Colonic mucosa (tissue), 4 donors: ENCODE data around the gene RALGAPA2. TPM values are rescaled to one million over a fixed set of nuclear protein-coding genes. Genes with fewer than 3 reads are reported as not detected.

Source experiments
- DNase-seq: peaks from one replicate; pipeline ENCODE4 v3.0.0-alpha.2; 2020
- H3K27ac ChIP-seq: fragments of 200-600 bp; one replicate; pipeline ENCODE4 v1.8.0; 2021
- H3K27me3 ChIP-seq: fragments of 200-600 bp; one replicate; pipeline ENCODE4 v1.8.0; 2021
- H3K36me3 ChIP-seq: fragments of 200-600 bp; one replicate; pipeline ENCODE4 v1.8.0; 2021
- H3K4me1 ChIP-seq: fragments of 200-600 bp; one replicate; pipeline ENCODE4 v1.8.0; 2021; ENCODE audit warnings: mild to moderate bottlenecking
- H3K4me3 ChIP-seq: fragments of 200-600 bp; one replicate; pipeline ENCODE4 v1.8.0; 2021
- H3K9ac ChIP-seq, 2 donors: one replicate each; pipeline ENCODE4 v1.7.0; 2013; ENCODE audit warnings: control low read depth in 2 of 2, low read depth in 2 of 2, low read length in 2 of 2
- H3K9me3 ChIP-seq: fragments of 200-600 bp; one replicate; pipeline ENCODE4 v1.8.0; 2021
- CTCF ChIP-seq: fragments of 200-600 bp; IDR thresholded peaks from one replicate; pipeline ENCODE4 v1.8.0; 2022; ENCODE audit warnings: antibody characterized with exemption, mild to moderate bottlenecking
- intact Hi-C: fragments of 100-400 bp; cut with DNase I; formaldehyde crosslinking; loops from one replicate; pipeline ENCODE4 v1.14.1; 2022
- total RNA-seq, 2 donors: library from RNA; stranded (reverse); fragmentation: NEBNext Ultra II Directional in 1 of 2; extraction: Animal tissue kit (Norgen Biotek cat#: 25700) in 1 of 2; gene quantifications; one replicate each; pipeline ENCODE4 v1.2.1, GENCODE V29; 2021
- donor health status: healthy.
- donor health status: DM: no; HTN: no; CAD: no.
- donor health status: DM: no; HTN: no; CAD: no.

RALGAPA2 gene
- total RNA-seq, 2 donors from 2014 or later, result 64.5 to 66.1 TPM

GRCh38 chr20:20375862-20376261 lies 336.6 kb downstream of the RALGAPA2 start:
- Histone ChIP-seq H3K4me1 (no peaks in the 10 kb centered on the region), H3K27me3 (peaks cover 10% of the 10 kb centered on the region), H3K9ac (no peak overlapping the region), H3K9me3 (no peaks in the 10 kb centered on the region), H3K4me3 (no peak overlapping the region), H3K27ac (no peak overlapping the region), H3K36me3 (no peaks in the 10 kb centered on the region)
- no peak for TF ChIP-seq CTCF
- intact Hi-C loops, result no loop called here
- DNase-seq, result no peak

GRCh38 chr20:20373091-20373571 lies 339.3 kb downstream of the RALGAPA2 start:
- Histone ChIP-seq H3K27me3 (peaks cover 32% of the 10 kb centered on the region), H3K9ac (no peak overlapping the region), H3K27ac (no peak overlapping the region), H3K9me3 (no peaks in the 10 kb centered on the region), H3K36me3 (no peaks in the 10 kb centered on the region), H3K4me3 (no peak overlapping the region), H3K4me1 (peaks cover 6% of the 10 kb centered on the region)
- TF ChIP-seq CTCF, result no peak
- DNase-seq, result no peak
- intact Hi-C loops, result no loop called here

GRCh38 chr20:20371681-20372080 lies 340.8 kb downstream of the RALGAPA2 start:
- Histone ChIP-seq H3K36me3 (no peaks in the 10 kb centered on the region), H3K4me3 (no peak overlapping the region), H3K9ac (no peak overlapping the region), H3K27me3 (peaks cover 45% of the 10 kb centered on the region), H3K9me3 (no peaks in the 10 kb centered on the region), H3K4me1 (peaks cover 6% of the 10 kb centered on the region), H3K27ac (no peak overlapping the region)
- TF ChIP-seq CTCF, result no peak
- intact Hi-C loops, result no loop called here
- DNase-seq, result no peak

GRCh38 chr20:20371083-20371482 lies 341.4 kb downstream of the RALGAPA2 start:
- no peak for TF ChIP-seq CTCF
- H3K27me3 ChIP-seq, result peaks cover 51% of the 10 kb centered on the region
- intact Hi-C loops, result no loop called here

GRCh38 chr20:20370094-20370575 lies 342.3 kb downstream of the RALGAPA2 start:
- intact Hi-C loops, result no loop called here
- H3K9me3 ChIP-seq, result no peaks in the 10 kb centered on the region
- H3K9ac ChIP-seq, result no peak overlapping the region
- H3K27me3 ChIP-seq, result peaks cover 59% of the 10 kb centered on the region
- H3K27ac ChIP-seq, result no peak overlapping the region
- no peak for TF ChIP-seq CTCF
- H3K4me3 ChIP-seq, result no peak overlapping the region
- H3K36me3 ChIP-seq, result no peaks in the 10 kb centered on the region
- DNase-seq, result no peak
- peaks cover 6% of the 10 kb centered on the region for H3K4me1 ChIP-seq

More at GRCh38 chr20:20371083-20371482, 341.4 kb downstream of the RALGAPA2 start:
- Histone ChIP-seq H3K36me3 (no peaks in the 10 kb centered on the region), H3K9ac (no peak overlapping the region), H3K27ac (no peak overlapping the region), H3K4me3 (no peak overlapping the region), H3K9me3 (no peaks in the 10 kb centered on the region), H3K4me1 (peaks cover 6% of the 10 kb centered on the region)
- DNase-seq, result no peak
